RWPE2 (cell line): Measurements from ENCODE around the gene MCC.

ENCODE experiments used
- ATAC-seq: fragments of 200-7000 bp; cut with Tn5 transposase; 3 replicates; pipeline ENCODE4 v1.9.1; 2021; ENCODE audit warnings: low read depth
- DNase-seq: peaks from one replicate; pipeline ENCODE4 v3.0.0-alpha.2; 2020; ENCODE audit warnings: low spot score
- H3K27ac ChIP-seq: fragments of 450-650 bp; 2 replicates; pipeline ENCODE4 v1.5.1; 2017; ENCODE audit warnings: mild to moderate bottlenecking; ENCODE audit not compliant: poor library complexity, severe bottlenecking
- H3K27me3 ChIP-seq: fragments of 250-450 bp; sonication (Bioruptor Pico); 2 replicates; pipeline ENCODE4 v1.5.1; 2021; ENCODE audit warnings: mild to moderate bottlenecking, moderate library complexity; ENCODE audit not compliant: insufficient read depth, poor library complexity, severe bottlenecking
- H3K36me3 ChIP-seq: fragments of 250-450 bp; sonication (Bioruptor Pico); 2 replicates; pipeline ENCODE4 v1.5.1; 2020; ENCODE audit warnings: low read depth, mild to moderate bottlenecking, moderate library complexity
- H3K4me1 ChIP-seq: fragments of 250-450 bp; sonication (Bioruptor Pico); 2 replicates; pipeline ENCODE4 v1.5.1; 2021; ENCODE audit warnings: mild to moderate bottlenecking, moderate library complexity; ENCODE audit not compliant: insufficient read depth, poor library complexity, severe bottlenecking
- H3K4me3 ChIP-seq: fragments of 250-450 bp; sonication (Bioruptor Pico); 2 replicates; pipeline ENCODE4 v1.5.1; 2021; ENCODE audit warnings: mild to moderate bottlenecking, moderate library complexity; ENCODE audit not compliant: severe bottlenecking
- H3K9me3 ChIP-seq: fragments of 250-450 bp; sonication (Bioruptor Pico); 2 replicates; pipeline ENCODE4 v1.5.1; 2021; ENCODE audit warnings: mild to moderate bottlenecking, moderate library complexity; ENCODE audit not compliant: severe bottlenecking
- TF ChIP-seq, protein P1 (sequence below): fragments of 450-650 bp; IDR thresholded peaks from one replicate; pipeline ENCODE4 v1.5.1; 2017; ENCODE audit warnings: mild to moderate bottlenecking, moderate library complexity; ENCODE audit not compliant: poor library complexity, severe bottlenecking

The MCC gene

DNA sequence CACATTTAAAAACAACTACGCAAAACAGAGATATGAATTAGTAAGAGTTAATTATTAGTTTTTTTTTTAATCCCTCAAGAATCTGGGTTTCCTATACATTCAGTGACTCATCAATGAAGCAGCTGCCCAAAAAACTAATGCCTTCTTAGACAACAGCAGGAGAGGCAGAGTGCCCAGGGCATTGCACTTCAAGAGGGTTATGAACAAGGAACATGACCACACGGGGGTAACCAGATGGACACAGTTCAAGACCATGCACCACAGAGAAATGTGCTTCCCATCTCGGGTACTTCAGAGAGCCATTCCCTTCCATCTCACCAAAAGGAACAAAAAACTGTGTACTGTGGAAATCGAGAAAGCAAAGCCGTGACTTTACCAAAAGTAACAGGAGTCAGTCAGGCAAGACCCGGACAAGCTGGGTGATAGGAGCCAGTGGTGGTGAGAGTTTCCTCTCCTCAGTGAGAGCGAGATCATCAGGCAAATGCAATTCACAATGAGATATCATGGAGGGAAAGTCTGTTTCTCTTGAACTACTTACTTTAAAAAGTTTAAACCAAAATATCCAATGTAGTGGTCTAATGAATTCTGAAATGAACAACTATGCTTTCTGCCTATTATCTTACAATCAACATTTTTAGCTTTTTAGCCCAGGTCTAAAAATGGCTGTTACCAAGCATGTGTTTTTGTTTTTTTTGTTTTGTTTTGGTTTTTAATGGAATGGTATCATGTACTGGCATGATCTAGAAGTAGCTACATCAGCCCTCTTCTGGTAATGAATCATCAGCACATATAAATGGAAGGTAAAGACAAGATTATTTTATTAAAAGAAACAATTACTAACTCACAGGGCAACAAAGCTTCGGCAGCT is 245.5 kb downstream of the MCC start:
- H3K27me3 ChIP-seq, result no peaks in the 10 kb centered on the region
- H3K36me3 ChIP-seq, result no peaks in the 10 kb centered on the region; the same call in 1 of the 2 replicates
- peak overlapping the region; percentile 31 for H3K27ac ChIP-seq
- DNase-seq (no peak), ATAC-seq (peak; percentile 73)
- H3K4me1 ChIP-seq, result peaks cover 28% of the 10 kb centered on the region
- TF ChIP-seq, protein P1, sequence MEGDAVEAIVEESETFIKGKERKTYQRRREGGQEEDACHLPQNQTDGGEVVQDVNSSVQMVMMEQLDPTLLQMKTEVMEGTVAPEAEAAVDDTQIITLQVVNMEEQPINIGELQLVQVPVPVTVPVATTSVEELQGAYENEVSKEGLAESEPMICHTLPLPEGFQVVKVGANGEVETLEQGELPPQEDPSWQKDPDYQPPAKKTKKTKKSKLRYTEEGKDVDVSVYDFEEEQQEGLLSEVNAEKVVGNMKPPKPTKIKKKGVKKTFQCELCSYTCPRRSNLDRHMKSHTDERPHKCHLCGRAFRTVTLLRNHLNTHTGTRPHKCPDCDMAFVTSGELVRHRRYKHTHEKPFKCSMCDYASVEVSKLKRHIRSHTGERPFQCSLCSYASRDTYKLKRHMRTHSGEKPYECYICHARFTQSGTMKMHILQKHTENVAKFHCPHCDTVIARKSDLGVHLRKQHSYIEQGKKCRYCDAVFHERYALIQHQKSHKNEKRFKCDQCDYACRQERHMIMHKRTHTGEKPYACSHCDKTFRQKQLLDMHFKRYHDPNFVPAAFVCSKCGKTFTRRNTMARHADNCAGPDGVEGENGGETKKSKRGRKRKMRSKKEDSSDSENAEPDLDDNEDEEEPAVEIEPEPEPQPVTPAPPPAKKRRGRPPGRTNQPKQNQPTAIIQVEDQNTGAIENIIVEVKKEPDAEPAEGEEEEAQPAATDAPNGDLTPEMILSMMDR, result peak; percentile 6
- H3K9me3 ChIP-seq, result no peaks in the 10 kb centered on the region
- H3K4me3 ChIP-seq, result no peak overlapping the region

DNA sequence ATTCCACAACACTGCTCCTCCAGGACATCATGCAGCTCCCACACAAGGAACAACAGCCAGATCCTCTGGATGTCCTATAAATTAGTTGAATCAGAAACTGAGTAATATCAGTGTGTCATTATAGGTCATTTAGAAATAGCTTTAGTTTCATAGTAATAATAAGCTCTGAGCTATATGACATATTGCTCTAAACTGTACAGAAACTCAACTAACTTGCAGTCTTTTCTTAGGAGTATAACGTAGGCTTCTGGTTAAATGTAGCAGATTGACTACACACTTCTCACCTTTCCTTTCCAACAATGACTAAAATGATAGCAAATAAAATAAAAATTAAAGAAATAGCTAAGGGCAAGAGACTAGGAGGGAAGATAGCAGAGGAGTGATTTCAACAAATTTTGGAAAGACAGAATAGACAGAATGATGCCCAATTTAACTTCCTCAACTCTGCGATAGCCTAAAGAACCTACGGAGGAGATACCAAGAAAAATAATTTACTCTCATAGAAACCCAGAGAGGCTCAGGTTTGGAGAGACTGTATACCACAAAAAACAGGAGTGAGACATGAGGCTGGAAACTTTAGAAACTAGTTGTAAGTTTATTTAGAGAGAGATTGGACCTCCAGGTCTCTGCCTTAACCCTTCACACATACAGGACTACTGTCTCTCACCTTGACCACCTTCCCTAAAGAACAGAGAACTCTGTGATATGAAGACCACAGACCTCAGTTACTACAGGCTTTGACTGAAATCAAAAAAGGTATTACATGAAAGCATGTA is 247.1 kb downstream of the MCC start:
- peaks cover 41% of the 10 kb centered on the region for H3K4me1 ChIP-seq
- no peaks in the 10 kb centered on the region for H3K9me3 ChIP-seq
- H3K27ac ChIP-seq, result no peak overlapping the region
- ATAC-seq, result no peak
- TF ChIP-seq, protein P1, result no peak
- H3K27me3 ChIP-seq, result no peaks in the 10 kb centered on the region
- no peaks in the 10 kb centered on the region for H3K36me3 ChIP-seq
- H3K4me3 ChIP-seq, result no peak overlapping the region
- DNase-seq, result no peak

DNA sequence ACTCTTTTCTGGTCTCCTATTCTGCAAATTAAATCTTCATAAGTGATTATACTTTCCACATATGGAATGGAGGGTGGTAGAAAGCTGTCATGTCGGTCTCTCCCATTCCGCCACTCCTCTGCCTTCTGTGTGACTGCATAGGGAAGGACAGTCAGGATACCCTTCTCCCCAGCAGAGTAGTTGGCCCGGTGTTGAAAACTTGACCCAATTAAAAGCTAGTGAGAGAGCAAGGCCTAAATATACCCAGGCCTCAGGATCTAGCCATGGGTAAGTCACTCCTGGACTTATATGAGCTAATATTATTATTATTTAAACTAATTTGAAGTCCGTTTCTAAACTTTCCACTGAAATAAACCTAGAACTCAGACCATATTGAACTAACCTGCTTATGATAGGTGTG is 248.2 kb downstream of the MCC start:
- no peaks in the 10 kb centered on the region for H3K27me3 ChIP-seq
- peaks cover 40% of the 10 kb centered on the region for H3K4me1 ChIP-seq
- TF ChIP-seq, protein P1, result no peak
- no peak for DNase-seq
- no peaks in the 10 kb centered on the region for H3K9me3 ChIP-seq
- no peaks in the 10 kb centered on the region for H3K36me3 ChIP-seq
- no peak for ATAC-seq
- H3K27ac ChIP-seq, result no peak overlapping the region
- H3K4me3 ChIP-seq, result no peak overlapping the region

DNA sequence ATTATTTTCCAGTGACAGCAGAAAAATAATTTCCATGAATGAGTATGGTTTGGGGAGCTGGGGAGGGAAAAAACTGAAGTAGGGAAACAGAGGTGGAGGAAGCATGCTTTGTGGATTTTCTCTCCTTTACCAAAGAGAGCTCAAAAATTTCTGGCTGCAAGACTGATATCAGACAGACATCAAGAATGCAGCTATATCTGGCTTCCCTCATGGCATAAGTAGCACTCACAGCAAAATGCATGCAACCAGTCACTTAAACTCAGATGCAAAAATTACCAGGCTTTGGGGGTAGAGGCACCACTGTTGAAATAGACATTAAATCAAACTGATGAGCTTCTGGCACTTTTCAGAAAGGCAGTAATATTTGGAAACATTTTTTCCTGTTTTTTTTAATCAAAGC is 250.4 kb downstream of the MCC start:
- no peak for DNase-seq
- H3K36me3 ChIP-seq, result no peaks in the 10 kb centered on the region
- ATAC-seq, result no peak
- H3K4me3 ChIP-seq, result no peak overlapping the region
- no peaks in the 10 kb centered on the region for H3K9me3 ChIP-seq
- peaks cover 35% of the 10 kb centered on the region for H3K4me1 ChIP-seq
- H3K27me3 ChIP-seq, result no peaks in the 10 kb centered on the region
- no peak overlapping the region for H3K27ac ChIP-seq
- TF ChIP-seq, protein P1, result no peak
